A549 (cell line): ENCODE results near the gene MED9.

ENCODE experiments used
- CTCF ChIP-seq: fragments of >200 bp; sonication (Bioruptor Twin); formaldehyde crosslinking; IDR thresholded peaks from 3 replicates; pipeline ENCODE4 v1.5.1; 2016
- HOXA7 ChIP-seq: fragments of 250-450 bp; sonication (Bioruptor Pico); IDR thresholded peaks from 2 replicates; pipeline ENCODE4 v1.5.0; 2020; ENCODE audit warnings: mild to moderate bottlenecking, moderate library complexity
- MYC ChIP-seq: IDR thresholded peaks from 2 replicates; pipeline ENCODE4 v1.6.1; 2012; ENCODE audit warnings: mild to moderate bottlenecking, inconsistent platforms, low read length, improper control_type of control experiment, borderline replicate concordance
- POLR2A ChIP-seq: IDR thresholded peaks from 2 replicates; pipeline ENCODE4 v1.6.1; 2012; ENCODE audit warnings: mild to moderate bottlenecking, low read length
- REST ChIP-seq: fragments of 200-600 bp; sonication (generic); IDR thresholded peaks from 2 replicates; pipeline ENCODE4 v1.6.1; 2016; ENCODE audit warnings: antibody characterized with exemption, mild to moderate bottlenecking, moderate library complexity
- RFX5 ChIP-seq: fragments of 450-650 bp; IDR thresholded peaks from 2 replicates; pipeline ENCODE4 v1.7.1; 2014; ENCODE audit warnings: antibody characterized with exemption, mild to moderate bottlenecking, moderate library complexity

GRCh38 chr17:17480593-17481148 lies 3.9 kb downstream of the MED9 start:
- TF ChIP-seq HOXA7 (no peak), CTCF (no peak), RFX5 (no peak), MYC (no peak), POLR2A (no peak), REST (no peak)
